H9 (cell line): ENCODE results near the gene FOLR2. TPM values are rescaled to one million over a fixed set of nuclear protein-coding genes. Genes with fewer than 3 reads are reported as not detected.

ENCODE experiments used
- DNase-seq: peaks from one replicate; pipeline ENCODE4 v3.0.0-alpha.2; 2017
- H2AFZ ChIP-seq: one replicate; pipeline ENCODE4 v1.6.1; 2013; ENCODE audit warnings: mild to moderate bottlenecking, low read length, control low read depth, moderate library complexity
- H2AK5ac ChIP-seq: 2 replicates; pipeline ENCODE4 v1.6.1; 2013; ENCODE audit warnings: low read length, control low read depth, mixed read lengths; ENCODE audit not compliant: insufficient read length
- H2BK120ac ChIP-seq: one replicate; pipeline ENCODE4 v1.6.1; 2013; ENCODE audit warnings: low read depth, mild to moderate bottlenecking, low read length, control low read depth, inconsistent platforms; ENCODE audit not compliant: poor library complexity, severe bottlenecking
- H2BK12ac ChIP-seq: 2 replicates; pipeline ENCODE4 v1.6.1; 2013; ENCODE audit warnings: low read length, control low read depth, mixed read lengths, low read depth; ENCODE audit not compliant: insufficient read length
- H2BK15ac ChIP-seq: 2 replicates; pipeline ENCODE4 v1.6.1; 2013; ENCODE audit warnings: low read depth, low read length, control low read depth
- H2BK20ac ChIP-seq: one replicate; pipeline ENCODE4 v1.6.1; 2013; ENCODE audit warnings: low read depth, mild to moderate bottlenecking, low read length, control low read depth, inconsistent platforms; ENCODE audit not compliant: poor library complexity, severe bottlenecking
- H2BK5ac ChIP-seq: 2 replicates; pipeline ENCODE4 v1.6.1; 2013; ENCODE audit warnings: low read length, control low read depth, mixed read lengths; ENCODE audit not compliant: insufficient read length
- H3K14ac ChIP-seq: 2 replicates; pipeline ENCODE4 v1.6.1; 2013; ENCODE audit warnings: low read length, control low read depth; ENCODE audit not compliant: insufficient read depth
- H3K18ac ChIP-seq: 2 replicates; pipeline ENCODE4 v1.6.1; 2013; ENCODE audit warnings: low read depth, mild to moderate bottlenecking, mixed read lengths, low read length, control low read depth; ENCODE audit not compliant: insufficient read length
- H3K23ac ChIP-seq: 2 replicates; pipeline ENCODE4 v1.6.1; 2013; ENCODE audit warnings: low read length, control low read depth, mixed read lengths, low read depth; ENCODE audit not compliant: insufficient read length
- H3K23me2 ChIP-seq: 2 replicates; pipeline ENCODE4 v1.6.1; 2013; ENCODE audit warnings: low read depth, mild to moderate bottlenecking, mixed read lengths, low read length, control low read depth; ENCODE audit not compliant: insufficient read length, poor library complexity, severe bottlenecking
- H3K27ac ChIP-seq: 2 replicates; pipeline ENCODE4 v1.5.1; 2013; ENCODE audit warnings: low read length, control low read depth, mixed read lengths, low read depth; ENCODE audit not compliant: insufficient read length
- H3K27me3 ChIP-seq: 2 replicates; pipeline ENCODE4 v1.6.1; 2013; ENCODE audit warnings: low read length, control low read depth, inconsistent platforms; ENCODE audit not compliant: insufficient read depth
- H3K4ac ChIP-seq: 2 replicates; pipeline ENCODE4 v1.6.1; 2013; ENCODE audit warnings: low read depth, mild to moderate bottlenecking, control low read depth, inconsistent platforms, low read length, moderate library complexity
- H3K4me1 ChIP-seq: 2 replicates; pipeline ENCODE4 v1.6.1; 2013; ENCODE audit warnings: low read length, control low read depth, inconsistent platforms; ENCODE audit not compliant: insufficient read depth
- H3K4me2 ChIP-seq: 2 replicates; pipeline ENCODE4 v1.6.1; 2013; ENCODE audit warnings: low read length, control low read depth, mixed read lengths; ENCODE audit not compliant: insufficient read length, insufficient read depth
- H3K56ac ChIP-seq: 2 replicates; pipeline ENCODE4 v1.6.1; 2013; ENCODE audit warnings: low read depth, mild to moderate bottlenecking, mixed read lengths, low read length, control low read depth; ENCODE audit not compliant: insufficient read length
- H3K79me1 ChIP-seq: 2 replicates; pipeline ENCODE4 v1.6.1; 2013; ENCODE audit warnings: low read depth, mild to moderate bottlenecking, moderate library complexity, low read length, control low read depth, inconsistent platforms; ENCODE audit not compliant: insufficient read depth, poor library complexity, severe bottlenecking
- H3K79me2 ChIP-seq: 2 replicates; pipeline ENCODE4 v1.6.1; 2013; ENCODE audit warnings: low read length, control low read depth, inconsistent platforms; ENCODE audit not compliant: insufficient read depth
- H3K9ac ChIP-seq: 2 replicates; pipeline ENCODE4 v1.6.1; 2013; ENCODE audit warnings: low read length, control low read depth, mixed read lengths; ENCODE audit not compliant: insufficient read length; ENCODE audit errors: extremely low read depth
- H3K9me3 ChIP-seq: one replicate; pipeline ENCODE4 v1.6.1; 2013; ENCODE audit warnings: low read depth, low read length, inconsistent platforms; ENCODE audit not compliant: control insufficient read depth
- H3T11ph ChIP-seq: one replicate; pipeline ENCODE4 v1.6.1; 2013; ENCODE audit warnings: mild to moderate bottlenecking, low read length, control low read depth, inconsistent platforms
- H4K20me1 ChIP-seq: one replicate; pipeline ENCODE4 v1.6.1; 2013; ENCODE audit not compliant: control insufficient read depth, insufficient read length, insufficient read depth
- H4K5ac ChIP-seq: 2 replicates; pipeline ENCODE4 v1.6.1; 2013; ENCODE audit warnings: low read depth, mild to moderate bottlenecking, mixed read lengths, low read length, control low read depth; ENCODE audit not compliant: insufficient read length
- H4K8ac ChIP-seq: replicated peaks from 2 replicates; pipeline ENCODE4 v1.6.1; 2013; ENCODE audit warnings: low read length, control low read depth, mixed read lengths, low read depth; ENCODE audit not compliant: insufficient read length
- H4K91ac ChIP-seq: 2 replicates; pipeline ENCODE4 v1.6.1; 2013; ENCODE audit warnings: low read depth, mild to moderate bottlenecking, moderate library complexity, mixed read lengths, low read length, control low read depth; ENCODE audit not compliant: insufficient read length
- H3K27ac Mint-ChIP-seq, 3 experiments: 2 replicates in 2 of 3; 3 replicates in 1 of 3; pipeline ENCODE4 v1.8.0; 2020 to 2021; ENCODE audit warnings: mixed read lengths in 3 of 3, mild to moderate bottlenecking in 1 of 3, moderate library complexity in 1 of 3
- H3K27me3 Mint-ChIP-seq: 2 replicates; pipeline ENCODE4 v1.8.0; 2021; ENCODE audit warnings: low read depth, mild to moderate bottlenecking, moderate library complexity, mixed read lengths
- H3K36me3 Mint-ChIP-seq, 3 experiments: 2 replicates in 2 of 3; 3 replicates in 1 of 3; pipeline ENCODE4 v1.8.0; 2020 to 2021; ENCODE audit warnings: low read depth in 3 of 3, mixed read lengths in 3 of 3; ENCODE audit not compliant: insufficient read depth in 1 of 3
- H3K4me1 Mint-ChIP-seq, 2 experiments: 2 replicates each; pipeline ENCODE4 v1.8.0; 2020; ENCODE audit warnings: mixed read lengths in 2 of 2
- H3K4me3 Mint-ChIP-seq, 2 experiments: 2 replicates in 1 of 2; 3 replicates in 1 of 2; pipeline ENCODE4 v1.8.0; 2020 to 2021; ENCODE audit warnings: mild to moderate bottlenecking in 2 of 2, mixed read lengths in 2 of 2, moderate library complexity in 1 of 2
- H3K9me3 Mint-ChIP-seq, 2 experiments: 2 replicates in 1 of 2; 3 replicates in 1 of 2; pipeline ENCODE4 v1.8.0; 2020; ENCODE audit warnings: mild to moderate bottlenecking in 2 of 2, mixed read lengths in 2 of 2, moderate library complexity in 1 of 2
- CTCF ChIP-seq: fragments of 200-600 bp; sonication (generic); conservative IDR thresholded peaks from 3 replicates; pipeline ENCODE4 v1.8.0; 2021; ENCODE audit warnings: antibody characterized with exemption, mild to moderate bottlenecking
- WGBS: extraction: QIAGEN DNeasy Blood & Tissue Kit; methylation state at CpG from one replicate; pipeline ENCODE4 v1.1.7; 2013; ENCODE audit warnings: missing lambda C conversion rate, low lambda C conversion rate, mixed read lengths; ENCODE audit not compliant: insufficient read length; ENCODE audit errors: extremely low coverage; 5-methylcytosine and 5-hydroxymethylcytosine counted together
- total RNA-seq: library from RNA; stranded (reverse); gene quantifications from 2 replicates; pipeline ENCODE4 v1.2.1, GENCODE V29; 2021

The FOLR2 gene
- total RNA-seq, 1 experiment from 2014 or later, result not detected

GRCh38 chr11:72229336-72229924 lies 12.8 kb downstream of the FOLR2 start:
- Histone ChIP-seq H3K23ac (no peak overlapping the region), H2BK15ac (no peak overlapping the region), H2AFZ (no peak overlapping the region), H3K56ac (no peak overlapping the region), H3K79me1 (peaks cover 3% of the 10 kb centered on the region), H2BK120ac (no peak overlapping the region), H3K79me2 (peaks cover 4% of the 10 kb centered on the region; the same call in 1 of the 2 replicates), H3K9me3 (no peaks in the 10 kb centered on the region), H3K23me2 (peaks cover 9% of the 10 kb centered on the region), H3K27me3 (no peaks in the 10 kb centered on the region), H2BK12ac (no peak overlapping the region), H3K18ac (no peak overlapping the region), H2BK20ac (no peak overlapping the region), H4K20me1 (peaks cover 2% of the 10 kb centered on the region), H2AK5ac (no peak overlapping the region), H3K4ac (no peak overlapping the region), H4K8ac (no peak overlapping the region), H3T11ph (no peak overlapping the region), H3K4me2 (no peak overlapping the region), H3K14ac (no peak overlapping the region), H3K27ac (no peak overlapping the region), H2BK5ac (no peak overlapping the region), H4K5ac (no peak overlapping the region), H3K9ac (no peak overlapping the region), H3K4me1 (no peaks in the 10 kb centered on the region; the same call in 1 of the 2 replicates), H4K91ac (no peak overlapping the region)
- H3K4me3 Mint-ChIP-seq, result no peak overlapping the region
- peaks cover 36 to 84% (median 80%) of the 10 kb centered on the region in 3 experiments; a peak in 6 of 7 replicates for H3K36me3 Mint-ChIP-seq
- no peak for DNase-seq
- H3K27ac Mint-ChIP-seq, result no peak overlapping the region; a peak in 1 of 7 replicates
- no peaks in the 10 kb centered on the region for H3K27me3 Mint-ChIP-seq
- no peak for TF ChIP-seq CTCF
- H3K9me3 Mint-ChIP-seq, result no peaks in the 10 kb centered on the region
- peaks cover 12 to 19% of the 10 kb centered on the region in 2 experiments for H3K4me1 Mint-ChIP-seq
- no CpG with 5 or more reads among the region's 8 CpGs for WGBS
